D721Med (cell line): ENCODE data around the gene CPTP.

Source experiments
- DNase-seq: peaks from one replicate; pipeline ENCODE4 v3.0.0; 2011; ENCODE audit warnings: low spot score; ENCODE audit not compliant: insufficient read length
- FAIRE-seq: peaks from 2 replicates; lab custom pipeline; 2011; peaks lifted over from hg19 to GRCh38; lab: Jason Lieb, UNC
- TF ChIP-seq, protein P1 (sequence below): IDR thresholded peaks from 2 replicates; pipeline ENCODE4 v1.5.1; 2012; ENCODE audit warnings: mild to moderate bottlenecking, control low read depth; ENCODE audit not compliant: insufficient read depth; ENCODE audit errors: missing control alignments

CPTP gene

DNA sequence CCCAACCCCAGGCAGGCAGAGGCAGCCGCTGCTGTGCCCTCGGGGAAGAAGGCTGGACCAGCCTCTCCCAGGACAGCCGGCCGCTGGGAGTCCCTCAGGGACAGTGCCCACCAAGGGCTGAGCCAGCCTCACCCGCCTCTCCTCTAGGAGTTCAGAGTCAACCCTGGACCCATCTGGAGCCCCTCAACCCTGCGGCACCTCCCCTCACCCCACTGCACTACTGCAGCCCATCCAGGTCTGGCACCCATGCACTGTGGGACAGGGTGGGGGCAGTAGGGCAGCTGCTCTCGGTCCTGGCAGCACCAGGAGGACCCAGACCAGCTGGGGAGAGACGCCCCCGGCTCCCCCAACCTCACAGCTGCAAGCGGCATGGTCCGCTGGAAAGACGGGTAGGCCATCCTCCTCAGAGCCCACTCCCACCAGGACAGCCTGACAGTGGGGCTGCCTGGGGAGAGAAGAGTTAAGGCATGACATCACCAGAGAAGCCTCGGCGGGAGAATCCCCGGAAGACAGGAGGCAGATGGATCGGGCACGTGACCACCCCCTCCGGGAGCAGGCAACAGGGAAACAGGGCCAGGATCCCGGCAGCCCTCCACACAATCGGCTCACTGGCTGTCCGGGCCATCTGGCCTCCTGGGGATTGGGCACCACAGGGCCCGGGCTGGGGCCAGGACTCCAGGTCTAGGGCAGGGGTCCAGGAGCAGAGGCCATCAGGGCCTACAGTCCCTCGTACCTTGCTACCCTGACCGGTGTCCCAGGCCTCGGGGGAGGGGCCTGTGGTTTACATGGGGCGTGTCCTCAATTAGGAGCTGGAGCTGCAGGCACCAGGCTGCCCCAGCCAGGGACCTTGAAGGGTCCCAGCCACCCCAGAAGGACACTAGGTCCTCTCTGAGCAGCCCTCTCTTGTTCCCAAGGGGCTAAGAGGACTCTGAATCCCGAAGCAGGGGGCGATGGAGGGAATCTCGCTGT lies 20.0 kb upstream of the CPTP start:
- FAIRE-seq (no peak), DNase-seq (no peak)

GRCh38 chr1:1305300-1306069 lies 19.1 kb upstream of the CPTP start:
- TF ChIP-seq, protein P1, sequence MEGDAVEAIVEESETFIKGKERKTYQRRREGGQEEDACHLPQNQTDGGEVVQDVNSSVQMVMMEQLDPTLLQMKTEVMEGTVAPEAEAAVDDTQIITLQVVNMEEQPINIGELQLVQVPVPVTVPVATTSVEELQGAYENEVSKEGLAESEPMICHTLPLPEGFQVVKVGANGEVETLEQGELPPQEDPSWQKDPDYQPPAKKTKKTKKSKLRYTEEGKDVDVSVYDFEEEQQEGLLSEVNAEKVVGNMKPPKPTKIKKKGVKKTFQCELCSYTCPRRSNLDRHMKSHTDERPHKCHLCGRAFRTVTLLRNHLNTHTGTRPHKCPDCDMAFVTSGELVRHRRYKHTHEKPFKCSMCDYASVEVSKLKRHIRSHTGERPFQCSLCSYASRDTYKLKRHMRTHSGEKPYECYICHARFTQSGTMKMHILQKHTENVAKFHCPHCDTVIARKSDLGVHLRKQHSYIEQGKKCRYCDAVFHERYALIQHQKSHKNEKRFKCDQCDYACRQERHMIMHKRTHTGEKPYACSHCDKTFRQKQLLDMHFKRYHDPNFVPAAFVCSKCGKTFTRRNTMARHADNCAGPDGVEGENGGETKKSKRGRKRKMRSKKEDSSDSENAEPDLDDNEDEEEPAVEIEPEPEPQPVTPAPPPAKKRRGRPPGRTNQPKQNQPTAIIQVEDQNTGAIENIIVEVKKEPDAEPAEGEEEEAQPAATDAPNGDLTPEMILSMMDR = no peak
- FAIRE-seq = no peak
- no peak for DNase-seq

More for the DNA sequence above, 20.0 kb upstream of the CPTP start:
- TF ChIP-seq, protein P1 = no peak

DNA sequence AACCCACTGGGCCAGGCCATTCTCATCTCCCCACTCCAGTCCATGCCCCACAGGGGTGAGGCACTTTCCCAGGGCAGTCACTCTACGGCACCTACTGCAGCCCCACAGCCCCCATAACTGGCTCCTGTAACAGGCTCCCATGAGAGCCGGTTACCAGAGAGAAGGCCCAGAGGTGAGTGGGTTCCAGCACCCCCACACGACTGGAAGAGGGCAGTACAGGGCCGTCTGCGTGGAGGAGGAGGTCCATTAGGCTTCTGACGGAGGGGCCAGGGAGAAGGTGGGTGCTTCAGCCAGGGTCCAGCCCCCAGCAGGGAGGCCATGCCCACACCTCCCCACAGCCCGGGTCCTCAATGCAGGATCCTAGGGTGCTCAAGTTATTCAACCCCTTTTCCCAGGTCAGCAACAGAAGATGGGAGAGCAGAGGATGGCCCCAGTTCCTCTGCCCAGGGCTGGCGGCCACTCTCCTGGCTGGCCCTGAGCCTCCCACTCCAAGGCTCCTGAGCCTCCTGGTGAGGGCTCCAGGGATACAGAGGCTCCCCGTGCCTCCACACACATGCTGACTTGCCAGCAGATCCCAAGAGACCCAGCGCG lies 18.4 kb upstream of the CPTP start:
- no peak for FAIRE-seq
- no peak for DNase-seq
- TF ChIP-seq, protein P1 = peak; percentile 17

DNA sequence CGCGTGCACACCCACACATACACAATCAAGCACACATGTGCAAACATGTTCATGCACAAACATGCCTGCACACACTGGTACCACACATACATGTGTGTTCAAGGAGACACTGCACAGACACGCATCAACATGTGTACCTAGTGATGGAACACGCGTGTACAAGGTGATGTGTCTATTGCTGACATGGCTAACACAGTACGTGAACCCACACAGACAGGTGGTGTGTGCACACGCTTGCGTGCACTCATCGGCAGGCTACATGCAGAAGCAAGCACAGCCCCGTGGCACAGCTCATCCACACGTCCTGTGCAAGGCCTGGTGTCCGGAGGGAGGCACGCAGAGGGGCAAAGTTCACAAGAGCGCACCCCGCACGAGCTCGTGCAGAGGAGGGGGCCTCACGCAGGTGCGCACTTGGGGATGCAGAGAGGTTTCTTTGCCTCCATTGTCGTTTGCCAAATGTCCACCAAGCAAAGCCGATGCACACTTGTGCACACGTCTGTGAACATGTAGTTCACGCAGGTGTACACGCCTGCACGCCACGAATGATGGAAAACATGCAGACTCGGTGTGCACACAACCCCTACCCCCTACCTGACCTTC lies 17.8 kb upstream of the CPTP start:
- FAIRE-seq = no peak
- DNase-seq = no peak
- TF ChIP-seq, protein P1 = no peak

- no peak for FAIRE-seq
- TF ChIP-seq, protein P1 = no peak
- DNase-seq = no peak
Observed at GRCh38 chr1:1307261-1307922, 17.2 kb upstream of the CPTP start.
